Activated CD4-positive, alpha-beta T cell treated with anti-CD3 and anti-CD28 coated beads, Interleukin-2, amount 10 ng/mL, durations not matched to agents 7 days and 5 days (primary cell): ENCODE measurements around the gene ARSI. TPM values are rescaled to one million over a fixed set of nuclear protein-coding genes. Genes with fewer than 3 reads are reported as not detected.

Experiments used
- CTCF ChIA-PET: fragments of 350-600 bp; sonication (Branson Sonifier 250); formaldehyde crosslinking; loops from one replicate; lab custom pipeline; 2021; ENCODE audit warnings: antibody characterized with exemption; lab: Charles Lee
- POLR2A ChIA-PET: fragments of 350-600 bp; sonication (Branson Sonifier 250); formaldehyde crosslinking; loops from one replicate; lab custom pipeline; 2021; ENCODE audit warnings: antibody characterized with exemption; lab: Charles Lee
- DNase-seq: peaks from one replicate; pipeline ENCODE4 v3.0.0-alpha.2; 2020
- H3K27ac Mint-ChIP-seq: one replicate; pipeline ENCODE4 v1.8.0; 2021; ENCODE audit warnings: mild to moderate bottlenecking, moderate library complexity, mixed read lengths
- H3K27me3 Mint-ChIP-seq: one replicate; pipeline ENCODE4 v1.8.0; 2021; ENCODE audit warnings: mixed read lengths
- H3K36me3 Mint-ChIP-seq: one replicate; pipeline ENCODE4 v1.8.0; 2021; ENCODE audit warnings: low read depth, mixed read lengths
- H3K4me1 Mint-ChIP-seq: one replicate; pipeline ENCODE4 v1.8.0; 2021; ENCODE audit warnings: mixed read lengths
- H3K4me3 Mint-ChIP-seq: one replicate; pipeline ENCODE4 v1.8.0; 2021; ENCODE audit warnings: mild to moderate bottlenecking, moderate library complexity, mixed read lengths
- H3K9me3 Mint-ChIP-seq: one replicate; pipeline ENCODE4 v1.8.0; 2021; ENCODE audit warnings: mixed read lengths
- total RNA-seq, 2 experiments: library from RNA; stranded (reverse); gene quantifications; one replicate each; pipeline ENCODE4 v1.2.3, GENCODE V29; 2021

The ARSI gene
- total RNA-seq, 2 experiments from 2014 or later, result not detected

GRCh38 chr5:150264667-150265603, 37.8 kb downstream of the ARSI start:
- Mint-ChIP-seq H3K4me1 (no peaks in the 10 kb centered on the region), H3K4me3 (no peak overlapping the region), H3K27ac (no peak overlapping the region), H3K9me3 (no peaks in the 10 kb centered on the region), H3K36me3 (no peaks in the 10 kb centered on the region), H3K27me3 (peaks cover 3% of the 10 kb centered on the region)
- ChIA-PET POLR2A (no interaction called here), CTCF (interaction anchor here (1.5 kb wide), 1 partner anchor 19 kb away, joined by 3 read pairs; no protein-coding TSS in a partner anchor)
- no peak for DNase-seq

DNA sequence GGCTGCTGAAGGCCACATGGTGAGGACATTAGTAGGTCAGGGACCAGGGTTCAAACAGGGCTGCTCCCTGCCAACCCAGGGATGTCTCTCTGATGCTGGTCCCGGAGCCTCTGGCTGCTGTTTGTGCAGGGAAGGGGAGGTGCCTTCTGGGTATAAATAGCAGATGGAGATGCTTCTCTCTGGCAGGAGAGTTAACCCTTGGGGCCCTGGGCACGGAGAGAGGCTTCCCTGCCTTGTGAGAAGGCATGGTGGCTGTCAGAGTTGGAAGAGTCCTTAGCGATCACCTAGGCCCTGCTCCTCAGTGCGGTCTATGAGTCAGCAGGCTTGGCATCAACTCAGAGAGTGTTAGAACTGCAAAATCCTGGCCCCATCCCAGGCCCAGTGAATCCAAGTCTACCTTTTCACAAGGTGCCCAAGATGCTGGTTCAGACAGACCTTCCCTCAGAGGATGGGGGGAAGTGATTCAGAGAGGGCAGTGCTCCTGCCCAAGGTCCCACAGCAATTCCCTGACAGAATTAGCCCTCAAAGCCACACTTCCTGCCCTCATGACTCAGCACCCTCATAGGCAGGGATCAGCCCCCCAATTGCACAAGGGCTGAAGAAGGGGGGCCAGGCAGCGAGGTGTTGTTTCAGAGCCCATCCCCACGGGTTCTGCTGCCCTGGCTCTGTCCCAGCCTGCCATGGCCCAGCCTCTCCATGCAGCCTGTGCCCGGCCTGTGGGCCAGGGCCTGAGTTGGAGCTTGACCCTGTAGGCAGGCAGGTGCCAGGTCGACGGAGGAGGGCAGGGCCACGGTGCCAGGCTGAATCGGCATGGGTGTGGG, 38.7 kb downstream of the ARSI start:
- Mint-ChIP-seq H3K4me1 (no peaks in the 10 kb centered on the region), H3K27ac (no peak overlapping the region), H3K27me3 (peaks cover 3% of the 10 kb centered on the region), H3K9me3 (no peaks in the 10 kb centered on the region), H3K36me3 (no peaks in the 10 kb centered on the region), H3K4me3 (no peak overlapping the region)
- ChIA-PET POLR2A (no interaction called here), CTCF (interaction anchor here (1.5 kb wide), 1 partner anchor 18 kb away, joined by 3 read pairs; no protein-coding TSS in a partner anchor)
- DNase-seq, result no peak

DNA sequence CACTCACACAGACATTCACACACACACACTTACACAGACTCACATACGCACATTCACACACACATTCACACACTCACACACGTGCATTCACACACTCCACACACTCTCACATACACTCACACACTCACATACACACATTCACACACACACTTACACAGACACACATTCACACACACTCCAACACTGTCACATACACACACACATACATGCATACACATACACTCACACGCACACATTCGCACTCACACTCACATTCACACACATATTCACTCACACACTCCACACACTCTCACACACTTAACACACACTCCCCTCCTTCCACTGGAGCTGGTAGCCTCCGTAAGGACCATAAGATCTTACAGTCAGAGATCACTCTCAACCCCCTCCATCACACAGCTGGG, 39.3 kb downstream of the ARSI start:
- H3K27ac Mint-ChIP-seq, result no peak overlapping the region
- no peaks in the 10 kb centered on the region for H3K4me1 Mint-ChIP-seq
- no peaks in the 10 kb centered on the region for H3K9me3 Mint-ChIP-seq
- no peak for DNase-seq
- H3K27me3 Mint-ChIP-seq, result peaks cover 3% of the 10 kb centered on the region
- H3K4me3 Mint-ChIP-seq, result no peak overlapping the region
- H3K36me3 Mint-ChIP-seq, result no peaks in the 10 kb centered on the region
- ChIA-PET CTCF (interaction anchor here (1.5 to 1.6 kb wide), 2 partner anchors 12 to 17 kb away, joined by 3 to 9 read pairs; no protein-coding TSS in a partner anchor), POLR2A (no interaction called here)

- Mint-ChIP-seq H3K4me3 (no peak overlapping the region), H3K27ac (no peak overlapping the region), H3K27me3 (peaks cover 3% of the 10 kb centered on the region), H3K9me3 (no peaks in the 10 kb centered on the region), H3K4me1 (no peaks in the 10 kb centered on the region), H3K36me3 (no peaks in the 10 kb centered on the region)
- no peak for DNase-seq
- POLR2A ChIA-PET, result no interaction called here
- CTCF ChIA-PET, result interaction anchor here (1.6 kb wide), 1 partner anchor 12 kb away, joined by 9 read pairs; no protein-coding TSS in a partner anchor
Measured at GRCh38 chr5:150262502-150262901, 40.2 kb downstream of the ARSI start.

- POLR2A ChIA-PET, result no interaction called here
- Mint-ChIP-seq H3K9me3 (no peaks in the 10 kb centered on the region), H3K36me3 (no peaks in the 10 kb centered on the region), H3K4me3 (no peak overlapping the region), H3K27me3 (peaks cover 3% of the 10 kb centered on the region), H3K27ac (no peak overlapping the region), H3K4me1 (no peaks in the 10 kb centered on the region)
- DNase-seq, result no peak
- CTCF ChIA-PET, result interaction anchor here (1.1 kb wide), 1 partner anchor 15 kb away, joined by 3 read pairs; no protein-coding TSS in a partner anchor
Measured at GRCh38 chr5:150261231-150261630, 41.5 kb downstream of the ARSI start.

GRCh38 chr5:150258130-150258529, 44.6 kb downstream of the ARSI start:
- Mint-ChIP-seq H3K27me3 (no peaks in the 10 kb centered on the region), H3K36me3 (no peaks in the 10 kb centered on the region), H3K27ac (no peak overlapping the region), H3K9me3 (no peaks in the 10 kb centered on the region), H3K4me3 (no peak overlapping the region), H3K4me1 (no peaks in the 10 kb centered on the region)
- no peak for DNase-seq
- CTCF ChIA-PET, result interaction anchor here (0.9 kb wide), 1 partner anchor 9 kb away, joined by 4 read pairs; no protein-coding TSS in a partner anchor
- POLR2A ChIA-PET, result no interaction called here

DNA sequence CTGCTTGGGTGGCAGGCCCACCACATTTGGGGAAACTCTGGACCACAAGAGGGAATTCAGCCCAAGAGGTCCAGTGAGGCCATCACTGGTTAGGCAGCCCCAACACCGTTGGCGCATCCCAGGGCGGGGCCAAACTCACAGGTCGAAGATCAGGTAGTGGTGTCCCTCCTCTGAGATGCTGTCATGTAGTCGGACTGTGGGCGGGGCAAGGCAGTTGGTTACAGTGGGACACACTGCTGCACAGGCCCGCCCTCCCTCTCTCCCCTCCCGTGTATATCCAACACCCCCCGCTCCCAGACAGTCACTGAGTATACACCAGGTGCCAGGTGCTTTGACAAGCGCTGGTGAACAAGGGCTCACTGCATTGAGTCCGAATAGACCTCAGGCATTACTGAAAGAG, 45.3 kb downstream of the ARSI start:
- ChIA-PET CTCF (interaction anchor here (0.9 kb wide), 1 partner anchor 8 kb away, joined by 4 read pairs; no protein-coding TSS in a partner anchor), POLR2A (no interaction called here)
- Mint-ChIP-seq H3K36me3 (no peaks in the 10 kb centered on the region), H3K4me3 (no peak overlapping the region), H3K9me3 (no peaks in the 10 kb centered on the region), H3K27me3 (no peaks in the 10 kb centered on the region), H3K27ac (no peak overlapping the region), H3K4me1 (no peaks in the 10 kb centered on the region)
- no peak for DNase-seq

- no peak for DNase-seq
- CTCF ChIA-PET, result no interaction called here
- Mint-ChIP-seq H3K4me3 (no peak overlapping the region), H3K27me3 (no peaks in the 10 kb centered on the region), H3K4me1 (no peaks in the 10 kb centered on the region), H3K27ac (no peak overlapping the region), H3K9me3 (no peaks in the 10 kb centered on the region), H3K36me3 (no peaks in the 10 kb centered on the region)
- POLR2A ChIA-PET, result no interaction called here
Measured at GRCh38 chr5:150256410-150257064, 46.2 kb downstream of the ARSI start.

DNA sequence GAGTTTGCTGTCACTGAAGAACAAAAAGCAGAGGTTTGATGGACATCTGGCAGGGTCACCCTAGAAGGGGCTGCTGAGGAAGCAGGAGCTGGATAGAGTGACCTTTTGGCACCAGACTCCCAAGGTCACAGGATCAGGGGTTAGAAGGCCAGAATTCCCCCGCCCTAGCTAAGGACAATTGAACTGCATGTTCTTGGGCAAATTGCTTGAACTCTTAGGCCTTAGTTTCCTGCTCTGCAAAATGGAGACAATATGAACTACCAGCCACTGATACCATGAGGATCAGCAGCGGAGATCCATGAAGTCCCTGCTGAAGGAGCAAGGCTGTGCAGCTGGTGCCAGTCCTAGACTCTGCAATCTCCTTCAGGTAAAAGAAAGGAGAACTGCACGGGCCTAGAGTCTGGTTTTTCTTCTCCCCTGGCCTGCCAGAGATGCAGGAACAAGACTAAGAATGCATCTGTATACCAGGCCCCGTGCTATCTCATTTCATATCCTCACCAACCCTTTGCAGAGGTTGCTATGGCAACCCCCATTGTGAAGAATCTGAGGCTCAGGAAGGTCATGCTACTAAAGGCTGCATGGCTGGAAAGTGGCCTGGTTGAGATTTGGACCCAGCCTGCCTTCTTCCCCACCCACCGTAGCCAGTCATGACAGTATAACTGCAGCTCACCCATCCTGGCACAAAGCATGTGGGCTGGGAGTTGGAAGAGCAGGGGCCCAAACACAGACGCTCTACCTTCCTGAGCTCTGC, 46.9 kb downstream of the ARSI start:
- H3K9me3 Mint-ChIP-seq, result no peaks in the 10 kb centered on the region
- no peaks in the 10 kb centered on the region for H3K4me1 Mint-ChIP-seq
- no peaks in the 10 kb centered on the region for H3K36me3 Mint-ChIP-seq
- H3K27ac Mint-ChIP-seq, result no peak overlapping the region
- H3K4me3 Mint-ChIP-seq, result no peak overlapping the region
- H3K27me3 Mint-ChIP-seq, result no peaks in the 10 kb centered on the region
- ChIA-PET POLR2A (no interaction called here), CTCF (no interaction called here)
- no peak for DNase-seq

GRCh38 chr5:150254774-150255173, 47.9 kb downstream of the ARSI start:
- H3K27me3 Mint-ChIP-seq, result no peaks in the 10 kb centered on the region

DNA sequence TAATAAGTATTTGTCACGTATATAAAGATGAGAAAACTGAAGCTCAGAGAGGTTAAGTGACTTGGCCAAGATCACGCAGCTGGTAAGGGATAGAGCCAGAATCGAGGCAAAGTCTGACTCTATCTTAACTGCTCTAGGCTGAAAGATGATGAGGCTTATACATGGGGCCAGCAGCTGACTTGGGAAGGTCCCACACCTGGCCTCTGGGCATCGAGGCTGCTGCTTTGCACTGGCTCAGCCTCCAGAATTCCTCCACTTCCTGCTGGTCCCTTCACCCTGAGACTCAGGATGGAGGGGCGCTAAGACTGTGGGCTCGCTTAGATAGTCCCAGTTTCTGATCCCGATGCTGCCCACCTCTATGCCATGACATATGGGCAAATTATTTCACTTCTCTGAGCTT, 48.3 kb downstream of the ARSI start:
- H3K4me1 Mint-ChIP-seq, result no peaks in the 10 kb centered on the region
- H3K27ac Mint-ChIP-seq, result no peak overlapping the region
- DNase-seq, result no peak
- no peak overlapping the region for H3K4me3 Mint-ChIP-seq
- ChIA-PET CTCF (interaction anchor here (1.3 kb wide), 1 partner anchor 35 kb away, joined by 4 read pairs; no protein-coding TSS in a partner anchor), POLR2A (no interaction called here)
- no peaks in the 10 kb centered on the region for H3K27me3 Mint-ChIP-seq
- H3K36me3 Mint-ChIP-seq, result no peaks in the 10 kb centered on the region
- H3K9me3 Mint-ChIP-seq, result no peaks in the 10 kb centered on the region

More at GRCh38 chr5:150254774-150255173, 47.9 kb downstream of the ARSI start:
- ChIA-PET CTCF (interaction anchor here (1.3 kb wide), 1 partner anchor 36 kb away, joined by 4 read pairs; no protein-coding TSS in a partner anchor), POLR2A (no interaction called here)
- Mint-ChIP-seq H3K27ac (no peak overlapping the region), H3K4me3 (no peak overlapping the region), H3K36me3 (no peaks in the 10 kb centered on the region), H3K9me3 (no peaks in the 10 kb centered on the region), H3K4me1 (no peaks in the 10 kb centered on the region)
- DNase-seq, result no peak
